Neural cell (in vitro differentiated cells): Measurements from ENCODE around the gene ANP32E. TPM values are rescaled to one million over a fixed set of nuclear protein-coding genes. Genes with fewer than 3 reads are reported as not detected.

Experiments
- H2AFZ ChIP-seq: fragments of 200-600, 300-800 bp; sonication (generic), shearing (Covaris generic); 2 replicates; pipeline ENCODE4 v1.6.0; 2014; ENCODE audit warnings: low read depth, mild to moderate bottlenecking, antibody characterized with exemption, low read length, moderate library complexity
- H3F3A ChIP-seq: fragments of 200-600 bp; shearing (Covaris generic); 2 replicates; pipeline ENCODE4 v1.6.1; 2016; ENCODE audit warnings: mild to moderate bottlenecking, moderate library complexity, mixed read lengths, antibody characterized with exemption, low read length; ENCODE audit not compliant: insufficient read depth, poor library complexity, severe bottlenecking
- H3K27ac ChIP-seq: fragments of 200-600, 300-800 bp; sonication (generic), shearing (Covaris generic); 2 replicates; pipeline ENCODE4 v1.5.1; 2014; ENCODE audit warnings: mild to moderate bottlenecking, low read length, moderate library complexity
- H3K27me3 ChIP-seq: fragments of 300-800, 200-600 bp; sonication (generic), shearing (Covaris generic); 2 replicates; pipeline ENCODE4 v1.6.0; 2014; ENCODE audit warnings: mild to moderate bottlenecking, low read depth, low read length, moderate library complexity; ENCODE audit not compliant: insufficient read depth
- H3K36me3 ChIP-seq: fragments of 300-800, 200-600 bp; sonication (generic), shearing (Covaris generic); 2 replicates; pipeline ENCODE4 v1.5.1; 2014; ENCODE audit warnings: mild to moderate bottlenecking, antibody characterized with exemption, low read length, moderate library complexity; ENCODE audit not compliant: insufficient read depth
- H3K4me2 ChIP-seq: fragments of 300-800, 200-600 bp; sonication (generic), shearing (Covaris generic); 2 replicates; pipeline ENCODE4 v1.6.0; 2014; ENCODE audit warnings: mild to moderate bottlenecking, low read length
- H3K4me3 ChIP-seq: fragments of 300-800, 200-600 bp; sonication (generic), shearing (Covaris generic); 2 replicates; pipeline ENCODE4 v1.5.1; 2014; ENCODE audit warnings: mild to moderate bottlenecking, low read length, moderate library complexity
- H3K79me2 ChIP-seq: fragments of 200-600 bp; shearing (Covaris generic); replicated peaks from 2 replicates; pipeline ENCODE4 v1.6.0; 2014; ENCODE audit warnings: mild to moderate bottlenecking, low read length, moderate library complexity; ENCODE audit not compliant: insufficient read depth
- H3K9ac ChIP-seq: fragments of 300-800, 200-600 bp; sonication (generic), shearing (Covaris generic); 2 replicates; pipeline ENCODE4 v1.6.1; 2016; ENCODE audit warnings: mild to moderate bottlenecking, low read length, mixed read lengths
- H3K9me2 ChIP-seq: fragments of 200-600 bp; shearing (Covaris generic); 2 replicates; pipeline ENCODE4 v1.6.1; 2016; ENCODE audit warnings: mild to moderate bottlenecking, low read length, mixed read lengths; ENCODE audit not compliant: insufficient read depth
- H3K9me3 ChIP-seq: fragments of 200-600, 300-800 bp; sonication (generic), shearing (Covaris generic); 2 replicates; pipeline ENCODE4 v1.6.1; 2016; ENCODE audit warnings: mild to moderate bottlenecking, mixed run types, low read length, moderate library complexity, mixed read lengths
- H4K20me1 ChIP-seq: fragments of 200-600 bp; shearing (Covaris generic); 2 replicates; pipeline ENCODE4 v1.6.1; 2016; ENCODE audit warnings: mild to moderate bottlenecking, mixed run types; ENCODE audit not compliant: insufficient read depth
- EP300 ChIP-seq: fragments of 450-650 bp; conservative IDR thresholded peaks from 2 replicates; pipeline ENCODE4 v1.6.1; 2014; ENCODE audit warnings: antibody characterized with exemption, mild to moderate bottlenecking, moderate library complexity; ENCODE audit not compliant: poor library complexity, severe bottlenecking
- EZH2 ChIP-seq: fragments of 200-600, 300-800 bp; shearing (Covaris generic), sonication (generic); IDR thresholded peaks from 2 replicates; pipeline ENCODE4 v1.6.1; 2014; ENCODE audit warnings: antibody characterized with exemption, low read length, borderline replicate concordance, mild to moderate bottlenecking; ENCODE audit not compliant: insufficient read depth, poor library complexity, severe bottlenecking
- MXI1 ChIP-seq: fragments of 450-650 bp; conservative IDR thresholded peaks from 2 replicates; pipeline ENCODE4 v1.6.1; 2014; ENCODE audit warnings: antibody characterized with exemption, mild to moderate bottlenecking; ENCODE audit not compliant: poor library complexity, severe bottlenecking
- POLR2AphosphoS5 ChIP-seq: IDR thresholded peaks from 2 replicates; pipeline ENCODE4 v1.6.1; 2012
- RAD21 ChIP-seq: fragments of 450-650 bp; conservative IDR thresholded peaks from 2 replicates; pipeline ENCODE4 v1.6.1; 2014; ENCODE audit warnings: antibody characterized with exemption, mild to moderate bottlenecking, moderate library complexity
- SMC3 ChIP-seq: fragments of 450-650 bp; conservative IDR thresholded peaks from 2 replicates; pipeline ENCODE4 v1.6.1; 2014; ENCODE audit warnings: antibody characterized with exemption, mild to moderate bottlenecking, moderate library complexity; ENCODE audit not compliant: poor library complexity
- TAF1 ChIP-seq: IDR thresholded peaks from 2 replicates; pipeline ENCODE4 v1.6.1; 2012; ENCODE audit warnings: low read depth
- polyA plus RNA-seq: library from polyadenylated mRNA; depleted of rRNA; stranded (reverse); fragments of >200 nt; gene quantifications from 2 replicates; pipeline ENCODE4 v1.2.3, GENCODE V29; 2014
- TF ChIP-seq, protein P1 (sequence below): IDR thresholded peaks from 2 replicates; pipeline ENCODE4 v1.6.1; 2012; ENCODE audit warnings: borderline replicate concordance

ANP32E gene
- polyA plus RNA-seq, 1 donor from 2014 or later = 17.9 TPM

DNA sequence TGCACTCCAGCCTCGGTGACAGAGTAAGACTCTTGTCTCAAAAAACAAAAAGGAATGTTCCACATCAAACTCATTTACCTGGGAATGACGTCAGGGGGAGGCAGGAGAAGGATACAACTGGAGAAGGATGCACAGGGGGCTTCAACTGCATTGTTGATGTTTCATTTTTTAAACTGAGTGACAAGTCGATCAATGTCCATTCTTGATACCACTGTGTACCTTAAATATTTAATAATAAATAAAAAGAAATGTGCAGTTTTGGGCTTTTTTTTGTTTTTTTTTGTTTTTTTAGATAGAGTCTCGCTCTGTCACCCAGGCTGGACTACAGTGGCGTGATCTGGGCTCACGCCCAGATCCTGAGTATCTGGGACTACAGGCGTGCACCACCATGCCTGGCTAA is 50.4 kb downstream of the ANP32E start:
- Histone ChIP-seq H4K20me1 (no peaks in the 10 kb centered on the region), H3K36me3 (no peaks in the 10 kb centered on the region), H3K9me3 (no peaks in the 10 kb centered on the region), H3K27ac (no peak overlapping the region), H3K4me2 (no peak overlapping the region), H3K27me3 (no peaks in the 10 kb centered on the region), H3K9ac (no peak overlapping the region), H3F3A (no peaks in the 10 kb centered on the region), H2AFZ (no peak overlapping the region), H3K4me3 (no peak overlapping the region), H3K79me2 (no peaks in the 10 kb centered on the region), H3K9me2 (no peaks in the 10 kb centered on the region)
- TF ChIP-seq MXI1 (no peak), TAF1 (no peak), EP300 (no peak), SMC3 (no peak), POLR2AphosphoS5 (no peak), RAD21 (no peak)
- TF ChIP-seq, protein P1, sequence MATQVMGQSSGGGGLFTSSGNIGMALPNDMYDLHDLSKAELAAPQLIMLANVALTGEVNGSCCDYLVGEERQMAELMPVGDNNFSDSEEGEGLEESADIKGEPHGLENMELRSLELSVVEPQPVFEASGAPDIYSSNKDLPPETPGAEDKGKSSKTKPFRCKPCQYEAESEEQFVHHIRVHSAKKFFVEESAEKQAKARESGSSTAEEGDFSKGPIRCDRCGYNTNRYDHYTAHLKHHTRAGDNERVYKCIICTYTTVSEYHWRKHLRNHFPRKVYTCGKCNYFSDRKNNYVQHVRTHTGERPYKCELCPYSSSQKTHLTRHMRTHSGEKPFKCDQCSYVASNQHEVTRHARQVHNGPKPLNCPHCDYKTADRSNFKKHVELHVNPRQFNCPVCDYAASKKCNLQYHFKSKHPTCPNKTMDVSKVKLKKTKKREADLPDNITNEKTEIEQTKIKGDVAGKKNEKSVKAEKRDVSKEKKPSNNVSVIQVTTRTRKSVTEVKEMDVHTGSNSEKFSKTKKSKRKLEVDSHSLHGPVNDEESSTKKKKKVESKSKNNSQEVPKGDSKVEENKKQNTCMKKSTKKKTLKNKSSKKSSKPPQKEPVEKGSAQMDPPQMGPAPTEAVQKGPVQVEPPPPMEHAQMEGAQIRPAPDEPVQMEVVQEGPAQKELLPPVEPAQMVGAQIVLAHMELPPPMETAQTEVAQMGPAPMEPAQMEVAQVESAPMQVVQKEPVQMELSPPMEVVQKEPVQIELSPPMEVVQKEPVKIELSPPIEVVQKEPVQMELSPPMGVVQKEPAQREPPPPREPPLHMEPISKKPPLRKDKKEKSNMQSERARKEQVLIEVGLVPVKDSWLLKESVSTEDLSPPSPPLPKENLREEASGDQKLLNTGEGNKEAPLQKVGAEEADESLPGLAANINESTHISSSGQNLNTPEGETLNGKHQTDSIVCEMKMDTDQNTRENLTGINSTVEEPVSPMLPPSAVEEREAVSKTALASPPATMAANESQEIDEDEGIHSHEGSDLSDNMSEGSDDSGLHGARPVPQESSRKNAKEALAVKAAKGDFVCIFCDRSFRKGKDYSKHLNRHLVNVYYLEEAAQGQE = no peak

DNA sequence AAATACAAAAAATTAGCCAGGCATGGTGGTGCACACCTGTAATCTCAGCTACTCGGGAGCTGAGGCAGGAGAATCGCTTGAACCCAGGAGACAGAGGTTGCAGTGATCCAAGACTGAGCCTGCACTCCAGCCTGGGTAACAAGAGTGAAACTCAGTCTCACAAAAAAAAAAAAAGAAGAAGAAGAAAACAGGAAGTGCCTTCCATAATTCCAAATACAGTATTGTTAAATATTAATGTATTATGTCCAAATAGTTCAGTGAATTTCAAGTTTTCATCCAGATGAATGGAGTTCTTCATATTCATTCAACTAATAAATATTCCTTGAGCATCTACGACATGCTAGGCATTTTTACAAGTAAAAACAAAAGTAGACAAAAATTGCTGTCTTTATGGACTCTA is 52.9 kb downstream of the ANP32E start:
- Histone ChIP-seq H3K36me3 (no peaks in the 10 kb centered on the region), H3K27ac (no peak overlapping the region), H3K4me2 (no peak overlapping the region), H2AFZ (no peak overlapping the region), H3K9me3 (no peaks in the 10 kb centered on the region), H3K9ac (no peak overlapping the region), H3K9me2 (no peaks in the 10 kb centered on the region), H3K27me3 (no peaks in the 10 kb centered on the region), H4K20me1 (no peaks in the 10 kb centered on the region), H3F3A (no peaks in the 10 kb centered on the region), H3K4me3 (no peak overlapping the region), H3K79me2 (no peaks in the 10 kb centered on the region)
- TF ChIP-seq RAD21 (no peak), EZH2 (no peak), SMC3 (no peak), POLR2AphosphoS5 (no peak), MXI1 (no peak)
- TF ChIP-seq, protein P1 = no peak
